K562 (cell line): ENCODE results near the gene ERAS. TPM values are rescaled to one million over a fixed set of nuclear protein-coding genes. Genes with fewer than 3 reads are reported as not detected.
A peak's percentile ranks its signal among the peaks of the same experiment; 100 is the strongest.

Experiments
- BDP1 ChIP-seq: IDR thresholded peaks from 3 replicates; pipeline ENCODE4 v1.6.1; 2011; ENCODE audit not compliant: insufficient read length, insufficient read depth
- DIDO1 ChIP-seq: fragments of 450-650 bp; IDR thresholded peaks from 2 replicates; pipeline ENCODE4 v1.6.1; 2016; ENCODE audit warnings: low read depth, missing biosample characterization, missing genetic modification characterization
- E2F5 ChIP-seq: sonication (generic); formaldehyde crosslinking; IDR thresholded peaks from 2 replicates; pipeline ENCODE4 v1.8.0; 2022; ENCODE audit warnings: mild to moderate bottlenecking, missing genetic modification reagents
- EZH2 ChIP-seq: IDR thresholded peaks from 2 replicates; pipeline ENCODE4 v1.6.1; 2012; ENCODE audit warnings: low read depth, mild to moderate bottlenecking, inconsistent platforms, low read length, borderline replicate concordance
- HNRNPUL1 ChIP-seq: fragments of 200-400 bp; formaldehyde crosslinking; IDR thresholded peaks from 2 replicates; pipeline ENCODE4 v1.6.1; 2017; ENCODE audit warnings: low read length
- IRF1 ChIP-seq: sonication (generic); formaldehyde crosslinking; IDR thresholded peaks from 2 replicates; pipeline ENCODE4 v1.8.0; 2022; ENCODE audit warnings: missing genetic modification reagents, mild to moderate bottlenecking, borderline replicate concordance
- MYNN ChIP-seq, 2 experiments: sonication (generic); formaldehyde crosslinking in 1 of 2; IDR thresholded peaks; 2 replicates each; pipeline versions ENCODE4 v1.5.0 to v1.6.1; 2016 to 2020; ENCODE audit warnings: antibody characterized with exemption in 1 of 2, missing genetic modification reagents in 1 of 2
- PCBP1 ChIP-seq: fragments of 200-400 bp; formaldehyde crosslinking; IDR thresholded peaks from 2 replicates; pipeline ENCODE4 v1.6.1; 2018; ENCODE audit warnings: mild to moderate bottlenecking, low read depth, low read length; ENCODE audit not compliant: poor library complexity, severe bottlenecking
- POLR2A ChIP-seq: fragments of 450-650 bp; conservative IDR thresholded peaks from 2 replicates; pipeline ENCODE4 v1.6.1; 2016
- SP2 ChIP-seq: IDR thresholded peaks from 2 replicates; pipeline ENCODE4 v1.6.1; 2011; ENCODE audit warnings: mild to moderate bottlenecking, low read depth, low read length, moderate library complexity; ENCODE audit not compliant: poor library complexity, severe bottlenecking; ENCODE audit errors: extremely low read depth
- STAT5B ChIP-seq: fragments of 250-450 bp; sonication (Bioruptor Pico); IDR thresholded peaks from 2 replicates; pipeline ENCODE4 v1.8.0; 2021; ENCODE audit warnings: mild to moderate bottlenecking, inconsistent platforms
- ZBTB34 ChIP-seq: fragments of 250-450 bp; sonication (Bioruptor Pico); IDR thresholded peaks from 2 replicates; pipeline ENCODE4 v1.8.0; 2021; ENCODE audit warnings: mild to moderate bottlenecking, moderate library complexity
- ZFP91 ChIP-seq: sonication (generic); formaldehyde crosslinking; IDR thresholded peaks from 2 replicates; pipeline ENCODE4 v1.8.0; 2022; ENCODE audit warnings: mild to moderate bottlenecking, missing genetic modification reagents
- ZFPM2 ChIP-seq: fragments of 250-450 bp; sonication (Bioruptor Pico); IDR thresholded peaks from 2 replicates; pipeline ENCODE4 v1.5.1; 2022; ENCODE audit warnings: mild to moderate bottlenecking
- ZNF217 ChIP-seq: sonication (generic); formaldehyde crosslinking; IDR thresholded peaks from 2 replicates; pipeline ENCODE4 v1.8.0; 2022; ENCODE audit warnings: mild to moderate bottlenecking, missing genetic modification reagents
- ZNF311 ChIP-seq: fragments of 250-450 bp; sonication (Bioruptor Pico); IDR thresholded peaks from 2 replicates; pipeline ENCODE4 v1.4.0; 2020; ENCODE audit warnings: mild to moderate bottlenecking, moderate library complexity
- ZNF584 ChIP-seq: fragments of 200-800 bp; sonication (Bioruptor generic); IDR thresholded peaks from 2 replicates; pipeline ENCODE4 v1.6.1; 2016; ENCODE audit warnings: low read depth, mild to moderate bottlenecking, missing genetic modification characterization, missing compliant biosample characterization
- ZNF592 ChIP-seq: fragments of 450-650 bp; IDR thresholded peaks from 2 replicates; pipeline ENCODE4 v1.6.1; 2017; ENCODE audit warnings: antibody characterized with exemption, mild to moderate bottlenecking
- ZNF696 ChIP-seq: fragments of 250-450 bp; sonication (Bioruptor Pico); conservative IDR thresholded peaks from 2 replicates; pipeline ENCODE4 v1.4.0; 2020; ENCODE audit warnings: mild to moderate bottlenecking, moderate library complexity
- ZSCAN32 ChIP-seq: fragments of 450-650 bp; formaldehyde crosslinking; IDR thresholded peaks from 2 replicates; pipeline ENCODE4 v1.4.0; 2020; ENCODE audit warnings: mild to moderate bottlenecking, moderate library complexity
- polyA plus RNA-seq, 8 experiments: library from polyadenylated mRNA; depleted of rRNA in 4 of 8; stranded (reverse) in 5 of 8; unstranded in 3 of 8; fragments of >200 nt; fragmentation: Nextera tagmentation in 2 of 8; fragmentation: Illumina TruSeq in 1 of 8; extraction: Ambion mirVana in 2 of 8; extraction: Trizol in 1 of 8; gene quantifications; 2 replicates each; pipeline versions ENCODE4 v1.2.1 to v1.2.3, GENCODE V29; 2011 to 2014; ENCODE audit warnings: inconsistent platforms in 1 of 8, missing spikeins in 1 of 8
- total RNA-seq, 7 experiments: library from RNA; depleted of rRNA in 6 of 7; stranded (reverse); fragments of >200 nt in 6 of 7; fragmentation: Illumina TruSeq in 2 of 7; extraction: Trizol in 2 of 7; gene quantifications; 2 replicates each; pipeline versions ENCODE4 v1.2.1 to v1.2.3, GENCODE V29; 2011 to 2021; ENCODE audit warnings: low replicate concordance in 1 of 7

ERAS gene
- total and polyA plus RNA-seq, 9 of the 15 experiments (the other 6 are each of a cell fraction or from before 2014, with no cell fraction given): 0.07 to 0.12 TPM; not detected in 7

- TF ChIP-seq MYNN (IDR thresholded peaks at IDR 0.05) (peak; percentile 79), MYNN (CRISPR knock-in tag; IDR thresholded peaks at IDR 0.05) (no peak), ZFPM2 (CRISPR knock-in tag) (no peak), E2F5 (CRISPR knock-in tag) (no peak), IRF1 (CRISPR knock-in tag) (no peak), STAT5B (CRISPR knock-in tag) (no peak), ZNF217 (CRISPR knock-in tag) (no peak), PCBP1 (no peak), DIDO1 (tag) (no peak), ZSCAN32 (CRISPR knock-in tag) (no peak), ZNF311 (no peak), POLR2A (peak; percentile 58; the same call in 1 of the 2 replicates), ZNF696 (CRISPR knock-in tag) (0 out of 2 replicates have a peak, but pooled peaks have one; percentile 27), BDP1 (no peak), SP2 (no peak), HNRNPUL1 (no peak), ZBTB34 (CRISPR knock-in tag) (no peak), ZNF592 (no peak), EZH2 (no peak), ZNF584 (CRISPR knock-in tag) (no peak), ZFP91 (CRISPR knock-in tag) (no peak)
Measured at GRCh38 chrX:48794911-48795515, 31.3 kb upstream of the ERAS start (continued).
